Measurements from ENCODE around the gene EFHC1. TPM values are rescaled to one million over a fixed set of nuclear protein-coding genes. Genes with fewer than 3 reads are reported as not detected.
A peak's percentile ranks its signal among the peaks of the same experiment; 100 is the strongest.

Gene EFHC1
- total RNA-seq, 4 donors from 2014 or later = 14.0 to 63.0 (median 27.6) TPM

GRCh38 chr6:52499026-52499425, 78.9 kb downstream of the EFHC1 start:
- 56% methylated on average over 1 of the region's 1 CpG for WGBS
- no peak for TF ChIP-seq POLR2A (IDR thresholded peaks at IDR 0.05)
- no peak for TF ChIP-seq EP300 (IDR thresholded peaks at IDR 0.05)
- TF ChIP-seq POLR2AphosphoS5 (IDR thresholded peaks at IDR 0.05) = no peak

GRCh38 chr6:52499681-52500236, 79.6 kb downstream of the EFHC1 start:
- no peak for TF ChIP-seq POLR2A (IDR thresholded peaks at IDR 0.05)
- TF ChIP-seq EP300 (IDR thresholded peaks at IDR 0.05) = no peak
- no peak for TF ChIP-seq POLR2AphosphoS5 (IDR thresholded peaks at IDR 0.05)
- TF ChIP-seq, protein P1, sequence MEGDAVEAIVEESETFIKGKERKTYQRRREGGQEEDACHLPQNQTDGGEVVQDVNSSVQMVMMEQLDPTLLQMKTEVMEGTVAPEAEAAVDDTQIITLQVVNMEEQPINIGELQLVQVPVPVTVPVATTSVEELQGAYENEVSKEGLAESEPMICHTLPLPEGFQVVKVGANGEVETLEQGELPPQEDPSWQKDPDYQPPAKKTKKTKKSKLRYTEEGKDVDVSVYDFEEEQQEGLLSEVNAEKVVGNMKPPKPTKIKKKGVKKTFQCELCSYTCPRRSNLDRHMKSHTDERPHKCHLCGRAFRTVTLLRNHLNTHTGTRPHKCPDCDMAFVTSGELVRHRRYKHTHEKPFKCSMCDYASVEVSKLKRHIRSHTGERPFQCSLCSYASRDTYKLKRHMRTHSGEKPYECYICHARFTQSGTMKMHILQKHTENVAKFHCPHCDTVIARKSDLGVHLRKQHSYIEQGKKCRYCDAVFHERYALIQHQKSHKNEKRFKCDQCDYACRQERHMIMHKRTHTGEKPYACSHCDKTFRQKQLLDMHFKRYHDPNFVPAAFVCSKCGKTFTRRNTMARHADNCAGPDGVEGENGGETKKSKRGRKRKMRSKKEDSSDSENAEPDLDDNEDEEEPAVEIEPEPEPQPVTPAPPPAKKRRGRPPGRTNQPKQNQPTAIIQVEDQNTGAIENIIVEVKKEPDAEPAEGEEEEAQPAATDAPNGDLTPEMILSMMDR (IDR thresholded peaks at IDR 0.05) = no peak
- no peaks in the 10 kb centered on the region for H3K36me3 ChIP-seq
- peaks cover 45% of the 10 kb centered on the region for H3K4me1 ChIP-seq
- WGBS = 80% methylated on average over 11 of the region's 11 CpGs
- H3K4me3 ChIP-seq = no peak overlapping the region
- no peak for DNase-seq (ENCODE audit: low spot score in 2 of 2)
- no peaks in the 10 kb centered on the region for H3K9me3 ChIP-seq
- H3K27ac ChIP-seq = no peak overlapping the region
- no peaks in the 10 kb centered on the region for H3K27me3 ChIP-seq

More at GRCh38 chr6:52499026-52499425, 78.9 kb downstream of the EFHC1 start:
- no peak for DNase-seq (ENCODE audit: low spot score in 2 of 2)
- no peak overlapping the region for H3K4me3 ChIP-seq
- H3K4me1 ChIP-seq = peaks cover 37% of the 10 kb centered on the region
- no peaks in the 10 kb centered on the region for H3K9me3 ChIP-seq
- H3K27me3 ChIP-seq = no peaks in the 10 kb centered on the region
- H3K36me3 ChIP-seq = no peaks in the 10 kb centered on the region
- H3K27ac ChIP-seq = no peak overlapping the region

DNA sequence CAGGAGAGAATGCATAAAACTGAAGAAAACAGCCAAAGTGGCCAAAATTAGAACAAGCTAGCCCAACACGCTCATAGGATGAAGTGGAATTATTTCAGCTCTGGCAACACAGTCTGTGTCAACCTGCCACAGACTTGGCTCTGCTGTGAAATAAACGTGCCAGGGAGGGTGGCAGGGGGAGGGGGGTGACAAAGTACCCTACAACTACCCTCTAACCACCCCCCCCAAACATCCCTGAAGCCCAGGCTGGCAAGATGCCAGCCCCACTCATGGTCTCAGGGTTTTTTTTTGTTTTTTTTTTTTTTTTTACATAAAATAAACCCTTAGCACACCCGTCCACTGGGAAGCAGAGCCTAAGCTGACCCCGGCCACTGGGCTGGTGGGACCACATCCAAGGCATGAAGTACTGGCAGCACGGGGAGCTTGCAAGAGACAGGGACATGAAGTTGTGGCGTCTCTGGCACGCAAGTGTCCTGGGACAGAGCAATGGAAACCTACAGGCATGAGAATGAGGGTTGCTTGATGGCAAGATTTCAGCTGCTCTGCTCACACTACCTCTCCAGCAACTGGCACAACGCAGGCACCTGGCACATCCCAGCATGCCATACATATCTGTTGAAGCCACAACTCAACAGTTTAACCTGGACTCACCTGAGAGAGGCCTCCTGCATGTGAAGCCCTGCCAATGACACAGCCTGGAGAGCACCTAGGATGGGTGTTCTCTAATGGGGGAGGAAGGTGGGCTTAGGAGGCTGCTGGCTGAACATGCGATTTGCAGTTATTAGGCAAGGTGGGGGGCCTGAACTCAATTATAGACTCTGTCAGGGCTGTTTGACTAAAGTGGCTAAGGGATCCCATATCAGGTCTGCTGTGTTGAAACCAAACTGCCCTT, 80.3 kb downstream of the EFHC1 start:
- WGBS = 58% methylated on average over 9 of the region's 9 CpGs
- TF ChIP-seq POLR2A (IDR thresholded peaks at IDR 0.05) (no peak), EP300 (IDR thresholded peaks at IDR 0.05) (no peak), POLR2AphosphoS5 (IDR thresholded peaks at IDR 0.05) (no peak)
- TF ChIP-seq, protein P1 (IDR thresholded peaks at IDR 0.05) = no peak
- no peaks in the 10 kb centered on the region for H3K36me3 ChIP-seq
- H3K27me3 ChIP-seq = no peaks in the 10 kb centered on the region
- H3K4me1 ChIP-seq = peaks cover 52% of the 10 kb centered on the region
- no peak for DNase-seq (ENCODE audit: low spot score in 2 of 2)
- no peak overlapping the region for H3K27ac ChIP-seq
- no peak overlapping the region for H3K4me3 ChIP-seq
- H3K9me3 ChIP-seq = no peaks in the 10 kb centered on the region

- Histone ChIP-seq H3K36me3 (peaks cover 13% of the 10 kb centered on the region), H3K27me3 (no peaks in the 10 kb centered on the region), H3K4me3 (no peak overlapping the region), H3K27ac (no peak overlapping the region), H3K9me3 (no peaks in the 10 kb centered on the region), H3K4me1 (peaks cover 60% of the 10 kb centered on the region)
- TF ChIP-seq POLR2AphosphoS5 (IDR thresholded peaks at IDR 0.05) (no peak), EP300 (IDR thresholded peaks at IDR 0.05) (no peak), POLR2A (IDR thresholded peaks at IDR 0.05) (no peak)
- TF ChIP-seq, protein P1 (IDR thresholded peaks at IDR 0.05) = no peak
- no peak for DNase-seq (ENCODE audit: low spot score in 2 of 2)
- 54% methylated on average over 18 of the region's 20 CpGs for WGBS
Measured at GRCh38 chr6:52502306-52503029, 82.3 kb downstream of the EFHC1 start.

DNA sequence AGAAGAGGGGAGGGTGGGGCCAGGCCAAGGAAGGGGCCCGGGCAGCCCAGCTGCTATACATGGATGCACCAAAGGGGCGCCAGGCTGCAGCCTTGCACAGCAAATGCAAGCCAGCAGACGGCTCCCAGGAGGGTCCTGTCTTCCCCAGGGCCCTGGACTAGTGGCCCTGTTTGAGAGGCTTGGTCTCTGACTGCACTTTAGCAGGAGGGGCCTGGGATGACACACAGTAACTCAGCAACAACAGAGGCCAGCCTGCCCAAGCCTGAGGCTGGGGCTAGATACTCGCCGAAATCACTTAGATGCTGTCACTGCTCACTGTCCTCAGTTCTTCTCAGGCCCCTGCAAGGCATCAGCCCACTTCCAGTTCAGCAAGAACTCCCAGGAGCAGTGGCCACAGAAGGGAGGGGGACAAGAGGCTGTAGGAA, 83.2 kb downstream of the EFHC1 start:
- WGBS = 52% methylated on average over 3 of the region's 5 CpGs
- Histone ChIP-seq H3K4me1 (peaks cover 60% of the 10 kb centered on the region), H3K36me3 (peaks cover 21% of the 10 kb centered on the region), H3K4me3 (peak overlapping the region; percentile 7), H3K9me3 (no peaks in the 10 kb centered on the region), H3K27me3 (no peaks in the 10 kb centered on the region), H3K27ac (peak overlapping the region; percentile 72)
- TF ChIP-seq, protein P1 (IDR thresholded peaks at IDR 0.05) = no peak
- TF ChIP-seq POLR2A (IDR thresholded peaks at IDR 0.05) (no peak), POLR2AphosphoS5 (IDR thresholded peaks at IDR 0.05) (no peak), EP300 (IDR thresholded peaks at IDR 0.05) (no peak)
- no peak for DNase-seq (ENCODE audit: low spot score in 2 of 2)
